Upper lobe of left lung (tissue), 6 donors: ENCODE data around the gene SMPD3. TPM values are rescaled to one million over a fixed set of nuclear protein-coding genes. Genes with fewer than 3 reads are reported as not detected.

Source experiments
- ATAC-seq, 2 donors: fragments of 200-7000 bp; cut with Tn5 transposase; one replicate each; pipeline ENCODE4 v1.9.1; 2022; ENCODE audit warnings: mild to moderate bottlenecking in 2 of 2, moderate library complexity in 2 of 2; ENCODE audit not compliant: low FRiP score in 2 of 2
- DNase-seq, 2 donors: peaks; one replicate each; pipeline ENCODE4 v3.0.0-alpha.2; 2019 to 2020
- H3K27ac ChIP-seq, 4 donors: fragments of 200-600 bp; sonication (generic); one replicate each; pipeline ENCODE4 v1.5.1; 2016 to 2019
- H3K27me3 ChIP-seq, 4 donors: fragments of 200-600 bp; sonication (generic); one replicate each; pipeline ENCODE4 v1.5.1; 2017 to 2019
- H3K36me3 ChIP-seq, 4 donors: fragments of 200-600 bp; sonication (generic); one replicate each; pipeline ENCODE4 v1.5.1; 2016 to 2019
- H3K4me1 ChIP-seq, 4 donors: fragments of 200-600 bp; sonication (generic); one replicate each; pipeline ENCODE4 v1.5.1; 2018 to 2019
- H3K4me3 ChIP-seq, 4 donors: fragments of 200-600 bp; sonication (generic); one replicate each; pipeline ENCODE4 v1.5.1; 2017 to 2019; ENCODE audit warnings: mild to moderate bottlenecking in 2 of 4, moderate library complexity in 1 of 4
- H3K9me3 ChIP-seq, 4 donors: fragments of 200-600 bp; sonication (generic); one replicate each; pipeline ENCODE4 v1.5.1; 2018 to 2019
- EP300 ChIP-seq, 4 donors: sonication (generic); formaldehyde crosslinking; IDR thresholded peaks; one replicate each; pipeline ENCODE4 v1.5.1; 2017; ENCODE audit warnings: antibody characterized with exemption in 4 of 4, control low read depth in 2 of 4
- POLR2A ChIP-seq, 4 donors: fragments of 450-650 bp; IDR thresholded peaks; one replicate each; pipeline ENCODE4 v1.5.1; 2016 to 2017; ENCODE audit warnings: antibody characterized with exemption in 4 of 4, mild to moderate bottlenecking in 2 of 4
- POLR2AphosphoS5 ChIP-seq, 2 donors: sonication (generic); formaldehyde crosslinking; IDR thresholded peaks; one replicate each; pipeline ENCODE4 v1.5.1; 2017; ENCODE audit warnings: antibody characterized with exemption in 2 of 2
- WGBS, 2 donors: methylation state at CpG; one replicate each; pipeline ENCODE4 v1.1.5; 2017 to 2018; 5-methylcytosine and 5-hydroxymethylcytosine counted together
- total RNA-seq, 6 donors: library from RNA; depleted of rRNA in 4 of 6; stranded (reverse); fragments of >200 nt in 4 of 6; gene quantifications; one replicate each; pipeline versions ENCODE4 v1.1.0 to v1.2.1, GENCODE V29; 2016 to 2021
- TF ChIP-seq, protein P1 (sequence below), 6 experiments: fragments of 450-650 bp in 4 of 6; fragments of 200-600 bp in 2 of 6; sonication (generic) in 2 of 6; IDR thresholded peaks; one replicate each; pipeline ENCODE4 v1.5.1; 2016 to 2019; ENCODE audit warnings: antibody characterized with exemption in 6 of 6
- donor health status: DM: no; HTN: no; CAD: no; lungs with moderate emphysema.
- donor health status: DM: no; HTN: yes; CAD: no; lungs with severe emphysema.

SMPD3 gene
- total RNA-seq, 6 donors from 2014 or later, result 1.2 to 10.7 (median 3.2) TPM

DNA sequence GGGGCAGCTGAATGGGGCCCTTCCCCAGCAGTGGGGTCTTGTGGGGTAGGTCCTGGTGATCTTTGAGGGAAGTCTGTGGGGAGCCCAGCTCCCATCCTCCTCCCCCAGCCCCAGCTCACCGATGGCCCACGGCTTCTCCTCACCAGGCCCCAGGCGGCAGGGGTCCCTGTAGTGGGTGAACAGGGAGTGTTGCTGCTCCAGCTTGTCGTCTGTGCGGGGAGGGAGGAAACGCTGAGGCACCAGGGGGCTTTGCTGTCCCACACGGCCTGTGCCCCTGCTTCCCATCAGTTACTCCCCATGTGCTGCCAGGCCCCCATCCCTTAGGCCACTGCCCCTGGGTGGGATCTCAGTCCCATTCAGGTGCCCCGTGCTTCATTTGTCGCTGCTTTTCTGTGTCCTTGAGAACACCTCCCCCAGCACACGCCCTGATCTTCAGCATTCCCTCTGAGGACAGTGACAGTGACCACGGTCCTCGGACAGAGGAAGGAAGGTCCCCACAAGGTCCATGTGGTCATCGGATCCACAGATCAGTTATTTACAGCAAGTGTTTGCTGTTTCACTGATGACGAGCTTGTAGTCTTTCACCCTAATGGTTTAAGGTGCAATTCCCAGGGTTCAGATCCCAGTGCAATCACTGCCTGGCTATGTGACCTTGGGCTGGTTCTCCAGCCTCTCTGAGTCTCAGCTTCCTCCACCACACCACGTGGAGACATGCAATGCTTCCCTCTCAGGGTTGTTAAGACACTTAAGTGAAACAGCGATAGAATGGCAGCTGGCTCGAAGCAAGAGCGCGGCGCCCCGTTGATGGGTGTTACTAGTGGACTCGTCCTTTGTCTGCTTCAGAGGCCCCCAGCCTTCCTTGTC, 84.4 kb downstream of the SMPD3 start:
- TF ChIP-seq POLR2AphosphoS5 (IDR thresholded peaks at IDR 0.05), result no peak
- TF ChIP-seq, protein P1, sequence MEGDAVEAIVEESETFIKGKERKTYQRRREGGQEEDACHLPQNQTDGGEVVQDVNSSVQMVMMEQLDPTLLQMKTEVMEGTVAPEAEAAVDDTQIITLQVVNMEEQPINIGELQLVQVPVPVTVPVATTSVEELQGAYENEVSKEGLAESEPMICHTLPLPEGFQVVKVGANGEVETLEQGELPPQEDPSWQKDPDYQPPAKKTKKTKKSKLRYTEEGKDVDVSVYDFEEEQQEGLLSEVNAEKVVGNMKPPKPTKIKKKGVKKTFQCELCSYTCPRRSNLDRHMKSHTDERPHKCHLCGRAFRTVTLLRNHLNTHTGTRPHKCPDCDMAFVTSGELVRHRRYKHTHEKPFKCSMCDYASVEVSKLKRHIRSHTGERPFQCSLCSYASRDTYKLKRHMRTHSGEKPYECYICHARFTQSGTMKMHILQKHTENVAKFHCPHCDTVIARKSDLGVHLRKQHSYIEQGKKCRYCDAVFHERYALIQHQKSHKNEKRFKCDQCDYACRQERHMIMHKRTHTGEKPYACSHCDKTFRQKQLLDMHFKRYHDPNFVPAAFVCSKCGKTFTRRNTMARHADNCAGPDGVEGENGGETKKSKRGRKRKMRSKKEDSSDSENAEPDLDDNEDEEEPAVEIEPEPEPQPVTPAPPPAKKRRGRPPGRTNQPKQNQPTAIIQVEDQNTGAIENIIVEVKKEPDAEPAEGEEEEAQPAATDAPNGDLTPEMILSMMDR (IDR thresholded peaks at IDR 0.05), result no peak
- TF ChIP-seq EP300 (IDR thresholded peaks at IDR 0.05), result no peak
- no peak for TF ChIP-seq POLR2A (IDR thresholded peaks at IDR 0.05)
- ATAC-seq (no peak), DNase-seq (no peak)
- Histone ChIP-seq H3K27ac (no peak overlapping the region), H3K27me3 (no peaks in the 10 kb centered on the region), H3K36me3 (peaks cover 0 to 15% (median 5%) of the 10 kb centered on the region in 4 donors), H3K4me1 (peaks cover 0 to 24% (median 16%) of the 10 kb centered on the region in 4 donors), H3K4me3 (no peak overlapping the region), H3K9me3 (no peaks in the 10 kb centered on the region)
- 65 to 68% methylated on average over 16 to 22 of the region's 22 CpGs for WGBS, 2 donors

DNA sequence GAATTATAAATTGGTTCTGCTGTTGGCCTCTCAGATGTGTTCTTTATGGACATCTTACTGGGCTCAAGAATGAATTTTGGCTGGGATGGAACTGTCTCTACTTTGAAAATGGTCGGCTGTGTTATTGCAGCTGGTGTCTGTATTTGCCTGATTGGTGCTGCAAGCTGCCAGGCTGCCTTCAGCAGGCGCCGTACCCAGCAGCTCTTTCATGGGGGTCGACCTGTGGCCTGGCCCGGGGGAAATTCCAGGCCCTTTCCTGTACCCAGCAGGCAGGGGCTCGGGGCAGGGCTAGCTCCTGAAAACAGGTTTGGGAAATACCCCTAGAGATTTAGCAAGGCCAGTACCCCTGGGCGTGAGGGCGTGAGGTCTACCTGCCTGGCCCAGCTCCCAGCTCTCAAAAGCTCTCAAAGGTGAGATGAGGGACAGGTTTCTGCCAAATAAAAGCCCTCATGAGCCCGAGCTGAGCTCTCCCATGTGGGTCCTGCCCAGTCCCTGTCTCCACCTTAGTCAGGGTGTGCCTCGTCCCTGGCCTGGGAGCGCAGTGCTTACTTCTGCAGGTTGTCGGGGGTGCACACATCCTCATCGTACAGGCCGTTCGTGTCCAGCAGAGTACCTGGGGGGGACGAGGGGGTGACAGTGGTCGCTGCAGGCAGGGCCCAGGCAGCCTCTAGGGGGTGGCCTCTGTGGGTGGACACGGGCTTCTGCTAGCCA, 85.2 kb downstream of the SMPD3 start:
- WGBS, 2 donors, result 44 to 59% methylated on average over 11 to 17 of the region's 18 CpGs
- DNase-seq, result peak in 1 of 2 donors; percentile 49

DNA sequence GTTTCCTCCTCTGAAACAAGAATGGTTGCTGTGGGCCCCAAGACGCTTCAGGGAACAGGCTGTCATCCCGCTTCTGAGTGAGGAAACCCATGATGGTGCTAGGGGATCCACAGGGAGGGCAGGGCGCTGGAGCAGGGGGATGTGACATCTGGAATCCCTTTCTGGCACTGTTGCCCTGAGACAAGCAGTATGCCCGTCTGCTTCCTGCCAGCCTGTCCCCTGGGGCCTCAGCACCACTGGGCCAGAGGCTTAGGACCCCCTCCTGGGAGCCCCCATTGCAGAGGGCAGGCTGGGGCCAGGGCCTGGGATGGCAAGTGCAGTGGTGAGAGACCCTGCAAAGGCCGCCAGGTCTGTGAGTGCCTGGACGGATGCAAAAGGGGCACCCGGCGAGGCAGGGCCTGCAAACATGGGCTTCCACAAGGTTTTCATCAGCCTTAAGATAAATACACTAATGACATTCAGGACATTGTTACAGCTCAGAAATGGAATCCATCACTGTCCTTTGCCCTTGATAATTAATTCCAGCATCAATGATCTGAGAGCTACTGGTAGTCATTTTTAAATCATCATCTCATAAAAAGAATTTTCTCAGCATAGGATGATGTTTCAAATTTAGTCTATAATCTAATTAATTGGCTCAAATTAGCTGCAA, 85.9 kb downstream of the SMPD3 start:
- Histone ChIP-seq H3K27me3 (no peaks in the 10 kb centered on the region), H3K36me3 (peaks cover 0 to 28% (median 13%) of the 10 kb centered on the region in 4 donors), H3K9me3 (no peaks in the 10 kb centered on the region), H3K4me3 (no peak overlapping the region), H3K4me1 (peaks cover 0 to 24% (median 16%) of the 10 kb centered on the region in 4 donors), H3K27ac (no peak overlapping the region)
- ATAC-seq (no peak), DNase-seq (no peak)
- 80 to 87% methylated on average over 5 to 8 of the region's 8 CpGs for WGBS, 2 donors
- TF ChIP-seq EP300 (IDR thresholded peaks at IDR 0.05) (no peak), POLR2AphosphoS5 (IDR thresholded peaks at IDR 0.05) (no peak), POLR2A (IDR thresholded peaks at IDR 0.05) (no peak)
- TF ChIP-seq, protein P1 (IDR thresholded peaks at IDR 0.05), result no peak

More for the DNA sequence above, 85.2 kb downstream of the SMPD3 start:
- Histone ChIP-seq H3K4me3 (no peak overlapping the region), H3K9me3 (no peaks in the 10 kb centered on the region), H3K27me3 (no peaks in the 10 kb centered on the region), H3K36me3 (peaks cover 0 to 20% (median 6%) of the 10 kb centered on the region in 4 donors), H3K4me1 (peaks cover 0 to 24% (median 16%) of the 10 kb centered on the region in 4 donors), H3K27ac (no peak overlapping the region)
- ATAC-seq, result no peak
- TF ChIP-seq EP300 (IDR thresholded peaks at IDR 0.05) (no peak), POLR2A (IDR thresholded peaks at IDR 0.05) (no peak), POLR2AphosphoS5 (IDR thresholded peaks at IDR 0.05) (no peak)
- TF ChIP-seq, protein P1 (IDR thresholded peaks at IDR 0.05), result no peak

DNA sequence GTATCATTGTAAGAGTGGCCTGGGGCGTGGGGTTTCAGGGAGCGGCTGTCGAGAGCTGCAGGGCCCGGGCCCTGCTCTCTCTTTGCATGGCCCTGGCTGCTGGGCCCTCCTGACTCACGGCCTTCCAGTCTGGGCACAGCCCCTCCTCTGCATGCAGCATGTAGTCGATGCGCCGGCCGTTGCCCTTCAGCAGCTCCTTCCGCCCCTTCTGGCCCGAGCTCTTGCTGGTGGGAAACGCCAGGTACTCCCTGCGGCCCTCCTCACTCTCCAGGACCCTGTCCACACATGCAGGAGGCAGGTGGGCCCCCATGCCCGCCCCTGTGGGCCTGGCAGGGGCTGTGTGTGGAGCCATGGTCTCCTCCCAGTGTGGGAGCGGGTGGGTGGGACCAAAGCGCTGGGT, 86.8 kb downstream of the SMPD3 start:
- Histone ChIP-seq H3K9me3 (no peaks in the 10 kb centered on the region), H3K4me3 (no peak overlapping the region), H3K27ac (no peak overlapping the region), H3K4me1 (peaks cover 0 to 31% (median 20%) of the 10 kb centered on the region in 4 donors), H3K36me3 (peaks cover 0 to 37% (median 20%) of the 10 kb centered on the region in 4 donors), H3K27me3 (no peaks in the 10 kb centered on the region)
- ATAC-seq (peak in 1 of 2 donors; percentile 34), DNase-seq (no peak)
- WGBS, 2 donors, result 73 to 85% methylated on average over 5 to 16 of the region's 16 CpGs
- TF ChIP-seq, protein P1 (IDR thresholded peaks at IDR 0.05), result no peak
- no peak for TF ChIP-seq POLR2AphosphoS5 (IDR thresholded peaks at IDR 0.05)
- TF ChIP-seq EP300 (IDR thresholded peaks at IDR 0.05), result no peak
- no peak for TF ChIP-seq POLR2A (IDR thresholded peaks at IDR 0.05)
